ENCODE results near the gene ZNF316. TPM values are rescaled to one million over a fixed set of nuclear protein-coding genes. Genes with fewer than 3 reads are reported as not detected.
"Not testable (repeated sequence)": the region's sequence is repeated elsewhere in the genome, so short reads cannot be mapped to it uniquely, and the experiment has no call there.

ZNF316 gene
- total RNA-seq, 2 donors from 2014 or later, result 16.1 to 23.9 TPM

DNA sequence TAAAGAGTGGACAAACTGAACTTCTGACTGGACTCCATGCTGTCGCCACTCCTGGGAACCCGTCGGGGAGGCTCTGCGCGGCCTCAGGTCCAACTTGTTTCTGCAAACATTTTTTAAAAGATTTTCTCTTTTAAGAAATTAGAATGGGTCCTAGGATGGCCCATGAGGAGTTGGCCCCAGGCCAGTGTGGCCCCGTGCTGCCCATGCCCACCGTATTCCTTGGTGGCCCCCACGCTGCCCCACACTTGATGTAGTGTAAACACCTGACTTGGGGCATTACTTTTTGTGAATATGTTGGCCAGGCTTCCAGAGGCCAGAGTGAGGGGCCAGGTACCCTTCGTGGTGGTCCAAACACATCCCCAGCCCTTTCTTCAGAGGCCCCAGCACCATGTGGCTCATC, 19.3 kb downstream of the ZNF316 start:
- Histone ChIP-seq H3K36me3 (peaks cover 10% of the 10 kb centered on the region), H3K27me3 (no peaks in the 10 kb centered on the region), H3K9me3 (no peaks in the 10 kb centered on the region), H3K27ac (no peak overlapping the region), H3K4me3 (no peak overlapping the region), H3K4me1 (no peaks in the 10 kb centered on the region), H3K9ac (ENCODE audit: low read depth in 2 of 2, low read length in 2 of 2) (no peak overlapping the region)
- intact Hi-C loops (cut with DNase I), result no loop called here
- no peak for DNase-seq
- TF ChIP-seq, protein P1, sequence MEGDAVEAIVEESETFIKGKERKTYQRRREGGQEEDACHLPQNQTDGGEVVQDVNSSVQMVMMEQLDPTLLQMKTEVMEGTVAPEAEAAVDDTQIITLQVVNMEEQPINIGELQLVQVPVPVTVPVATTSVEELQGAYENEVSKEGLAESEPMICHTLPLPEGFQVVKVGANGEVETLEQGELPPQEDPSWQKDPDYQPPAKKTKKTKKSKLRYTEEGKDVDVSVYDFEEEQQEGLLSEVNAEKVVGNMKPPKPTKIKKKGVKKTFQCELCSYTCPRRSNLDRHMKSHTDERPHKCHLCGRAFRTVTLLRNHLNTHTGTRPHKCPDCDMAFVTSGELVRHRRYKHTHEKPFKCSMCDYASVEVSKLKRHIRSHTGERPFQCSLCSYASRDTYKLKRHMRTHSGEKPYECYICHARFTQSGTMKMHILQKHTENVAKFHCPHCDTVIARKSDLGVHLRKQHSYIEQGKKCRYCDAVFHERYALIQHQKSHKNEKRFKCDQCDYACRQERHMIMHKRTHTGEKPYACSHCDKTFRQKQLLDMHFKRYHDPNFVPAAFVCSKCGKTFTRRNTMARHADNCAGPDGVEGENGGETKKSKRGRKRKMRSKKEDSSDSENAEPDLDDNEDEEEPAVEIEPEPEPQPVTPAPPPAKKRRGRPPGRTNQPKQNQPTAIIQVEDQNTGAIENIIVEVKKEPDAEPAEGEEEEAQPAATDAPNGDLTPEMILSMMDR (IDR thresholded peaks at IDR 0.05), result no peak

DNA sequence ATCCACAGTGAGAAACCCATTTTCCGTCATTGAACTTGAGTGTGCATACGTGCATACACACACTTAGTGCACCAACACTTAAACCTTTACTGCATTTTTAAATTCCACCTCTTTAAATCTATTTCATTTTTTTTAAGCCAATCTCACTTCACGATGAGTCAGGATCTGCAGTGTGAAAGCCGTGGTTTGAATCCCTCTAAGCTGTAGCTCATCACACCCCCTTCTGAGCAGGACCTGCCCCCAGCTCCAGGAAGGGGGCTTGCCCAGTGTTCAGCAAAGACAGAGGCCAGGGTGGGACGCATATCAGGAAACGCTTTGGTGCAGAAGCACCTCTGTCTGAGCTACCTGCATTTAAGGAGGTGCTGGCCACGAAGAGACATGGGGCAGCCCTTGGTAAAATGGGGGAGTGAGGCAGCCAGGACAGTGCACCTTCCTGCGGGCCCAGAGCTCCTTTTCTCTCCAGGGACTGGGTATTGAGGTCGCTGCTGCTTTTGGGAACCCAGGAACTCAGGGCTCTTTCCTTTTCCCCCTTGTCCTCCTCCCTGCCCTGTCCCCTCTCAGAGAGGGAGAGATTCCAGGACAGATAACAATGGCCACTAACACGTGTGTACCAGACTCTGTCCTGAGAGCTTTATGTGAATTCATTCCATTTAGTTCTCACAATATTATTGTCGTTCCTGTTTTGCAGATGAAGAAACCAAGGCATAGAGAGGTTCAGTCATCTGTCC, 21.7 kb downstream of the ZNF316 start:
- H3K27me3 ChIP-seq, result no peaks in the 10 kb centered on the region
- no peak overlapping the region for H3K27ac ChIP-seq
- intact Hi-C loops (cut with DNase I), result no loop called here
- no peaks in the 10 kb centered on the region for H3K4me1 ChIP-seq
- no peaks in the 10 kb centered on the region for H3K36me3 ChIP-seq
- no peak for DNase-seq
- no peak overlapping the region for H3K9ac ChIP-seq (ENCODE audit: low read depth in 2 of 2, low read length in 2 of 2)
- TF ChIP-seq, protein P1 (IDR thresholded peaks at IDR 0.05), result no peak
- no peaks in the 10 kb centered on the region for H3K9me3 ChIP-seq
- H3K4me3 ChIP-seq, result no peak overlapping the region

DNA sequence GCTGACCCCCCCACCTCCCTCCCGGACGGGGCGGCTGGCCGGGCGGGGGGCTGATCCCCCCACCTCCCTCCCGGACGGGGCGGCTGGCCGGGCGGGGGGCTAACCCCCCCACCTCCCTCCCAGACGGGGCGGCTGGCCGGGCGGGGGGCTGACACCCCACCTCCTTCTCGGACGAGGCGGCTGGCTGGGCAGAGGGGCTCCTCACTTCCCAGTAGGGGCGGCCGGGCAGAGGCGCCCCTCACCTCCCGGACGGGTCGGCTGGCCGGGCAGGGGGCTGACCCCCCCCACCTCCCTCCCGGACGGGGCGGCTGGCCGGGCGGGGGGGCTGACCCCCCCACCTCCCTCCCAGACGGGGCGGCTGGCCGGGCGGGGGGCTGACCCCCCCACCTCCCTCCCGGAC, 33.7 kb downstream of the ZNF316 start:
- intact Hi-C loops (cut with DNase I); H3K27ac ChIP-seq; H3K9ac ChIP-seq (ENCODE audit: low read depth in 2 of 2, low read length in 2 of 2); H3K27me3 ChIP-seq; H3K9me3 ChIP-seq; DNase-seq; H3K36me3 ChIP-seq; H3K4me3 ChIP-seq; H3K4me1 ChIP-seq: not testable (repeated sequence)

DNA sequence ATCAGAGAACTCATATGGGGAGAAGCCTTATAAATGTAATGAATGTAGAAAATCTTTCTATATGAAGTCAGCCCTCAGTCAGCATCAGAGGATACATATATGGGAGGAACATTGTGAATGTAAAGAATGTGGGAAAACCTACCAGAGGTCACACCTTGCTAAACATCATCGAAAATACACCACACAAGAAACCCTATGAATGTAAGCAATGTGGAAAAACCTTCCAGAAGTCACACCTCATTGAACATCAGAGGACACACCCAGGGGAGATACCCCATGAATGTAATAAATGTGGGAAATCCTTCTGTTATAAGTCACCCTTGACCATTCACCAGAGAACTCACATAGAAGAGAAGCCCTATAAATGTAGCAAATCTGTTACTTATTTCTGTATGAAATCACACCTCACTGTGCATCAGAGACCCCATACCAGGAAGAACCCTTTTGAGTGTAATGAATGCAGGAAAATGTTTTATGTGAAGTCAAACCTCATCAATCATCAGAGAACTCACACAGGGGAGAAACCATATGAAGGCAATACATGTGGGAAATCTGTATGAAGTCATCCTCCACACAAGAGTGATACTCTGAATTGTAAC, 38.8 kb downstream of the ZNF316 start:
- TF ChIP-seq, protein P1 (IDR thresholded peaks at IDR 0.05), result no peak
- H3K27me3 ChIP-seq, result no peaks in the 10 kb centered on the region
- no peak overlapping the region for H3K27ac ChIP-seq
- H3K9ac ChIP-seq (ENCODE audit: low read depth in 2 of 2, low read length in 2 of 2), result no peak overlapping the region
- no peak for DNase-seq
- H3K4me3 ChIP-seq, result no peak overlapping the region
- H3K9me3 ChIP-seq, result peaks cover 18% of the 10 kb centered on the region
- no peaks in the 10 kb centered on the region for H3K36me3 ChIP-seq
- intact Hi-C loops (cut with DNase I), result no loop called here
- no peaks in the 10 kb centered on the region for H3K4me1 ChIP-seq

DNA sequence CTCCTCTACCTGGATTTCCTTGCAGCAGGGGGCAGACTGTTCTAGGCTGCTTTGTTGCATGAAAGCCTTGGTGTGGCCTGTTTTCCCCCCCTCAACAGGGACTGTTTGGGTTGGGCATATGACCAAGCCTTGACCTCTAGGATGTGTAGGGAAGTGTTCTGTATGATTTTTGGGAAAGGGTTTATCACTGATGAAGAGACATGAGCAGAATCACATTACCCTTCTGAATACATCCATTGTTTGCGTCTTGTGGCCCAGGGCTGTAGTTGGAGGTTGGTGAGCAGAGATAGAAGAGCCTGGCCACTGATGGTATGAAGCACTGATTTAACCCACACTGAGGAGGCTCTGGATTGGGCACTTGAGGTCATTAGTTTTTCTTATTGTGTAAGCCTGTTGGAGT, 43.0 kb downstream of the ZNF316 start:
- Histone ChIP-seq H3K4me1 (no peaks in the 10 kb centered on the region), H3K27me3 (no peaks in the 10 kb centered on the region), H3K36me3 (no peaks in the 10 kb centered on the region), H3K9ac (ENCODE audit: low read depth in 2 of 2, low read length in 2 of 2) (no peak overlapping the region), H3K9me3 (peaks cover 18% of the 10 kb centered on the region), H3K27ac (no peak overlapping the region), H3K4me3 (no peak overlapping the region)
- DNase-seq, result no peak
- TF ChIP-seq, protein P1 (IDR thresholded peaks at IDR 0.05), result no peak
- intact Hi-C loops (cut with DNase I), result no loop called here

DNA sequence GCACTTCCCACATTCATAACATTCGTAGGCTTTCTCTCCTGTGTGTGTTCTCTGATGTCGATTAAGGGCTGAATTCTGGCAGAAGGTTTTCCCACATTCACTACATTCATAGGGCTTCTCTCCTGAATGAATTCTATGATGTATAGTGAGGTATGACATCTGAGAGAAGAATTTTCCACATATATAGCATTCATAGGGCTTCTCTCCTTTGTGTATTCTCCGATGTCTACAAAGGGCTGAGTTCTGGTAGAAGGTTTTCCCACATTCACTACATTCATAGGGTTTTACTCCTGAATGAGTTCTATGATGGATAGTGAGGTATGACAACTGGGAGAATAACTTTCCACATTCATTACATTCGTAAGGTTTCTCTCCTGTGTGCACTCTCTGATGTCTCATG, 54.0 kb downstream of the ZNF316 start:
- no peak for DNase-seq
- Histone ChIP-seq H3K27ac (no peak overlapping the region), H3K4me3 (no peak overlapping the region), H3K9ac (ENCODE audit: low read depth in 2 of 2, low read length in 2 of 2) (no peak overlapping the region), H3K4me1 (no peaks in the 10 kb centered on the region), H3K27me3 (no peaks in the 10 kb centered on the region), H3K9me3 (peaks cover 23% of the 10 kb centered on the region), H3K36me3 (peaks cover 54% of the 10 kb centered on the region)
- TF ChIP-seq, protein P1 (IDR thresholded peaks at IDR 0.05), result no peak
- intact Hi-C loops (cut with DNase I), result no loop called here
